Kidney glomerular epithelial cell (primary cell): ENCODE measurements around the gene PGAP3.
A peak's percentile ranks its signal among the peaks of the same experiment; 100 is the strongest.

ENCODE experiments used
- DNase-seq: peaks from one replicate; lab custom pipeline; 2025; lab: John Stamatoyannopoulos, UW

PGAP3 gene

DNA sequence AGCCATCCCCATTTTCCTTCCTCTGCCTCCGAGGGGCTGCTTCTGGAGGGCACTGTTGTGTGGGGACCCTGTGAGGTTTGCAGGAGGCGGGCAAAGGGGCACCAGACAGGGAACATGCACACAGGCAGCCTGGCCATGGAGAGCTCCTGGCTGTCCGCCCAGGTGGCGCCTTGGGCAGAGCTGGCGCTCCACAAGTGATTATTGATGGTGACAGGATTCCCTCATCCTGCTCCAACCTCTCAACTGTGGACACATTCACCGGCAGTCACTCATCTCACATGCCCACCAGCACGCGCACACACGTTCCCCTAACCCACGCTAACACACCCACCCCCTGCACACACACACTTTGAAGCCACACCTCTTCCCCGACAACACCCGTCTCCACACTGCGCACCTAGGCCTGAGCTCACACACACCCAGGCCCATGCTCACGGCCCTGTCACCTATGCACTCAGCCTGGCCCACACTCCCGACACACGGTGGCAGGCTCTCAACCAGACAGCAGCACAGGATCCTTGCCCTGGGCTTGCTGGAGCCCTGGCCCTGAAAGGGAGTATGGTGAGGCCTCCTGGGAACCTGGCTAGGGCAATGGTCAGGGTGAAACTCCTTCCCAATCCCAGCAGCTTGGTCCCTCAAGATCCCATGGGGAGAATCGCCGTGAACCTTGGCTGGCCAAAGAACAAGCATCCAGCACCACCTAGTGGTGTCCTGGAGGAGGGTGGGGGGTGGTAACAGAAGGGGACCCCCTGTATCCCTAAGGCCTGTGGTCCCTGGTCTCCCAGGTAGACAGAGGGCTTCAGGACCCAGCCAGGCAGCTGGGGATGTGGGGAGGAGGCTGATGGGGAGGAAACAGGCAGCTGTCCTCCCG is 16.0 kb downstream of the PGAP3 start:
- DNase-seq, result peak; percentile 17

DNA sequence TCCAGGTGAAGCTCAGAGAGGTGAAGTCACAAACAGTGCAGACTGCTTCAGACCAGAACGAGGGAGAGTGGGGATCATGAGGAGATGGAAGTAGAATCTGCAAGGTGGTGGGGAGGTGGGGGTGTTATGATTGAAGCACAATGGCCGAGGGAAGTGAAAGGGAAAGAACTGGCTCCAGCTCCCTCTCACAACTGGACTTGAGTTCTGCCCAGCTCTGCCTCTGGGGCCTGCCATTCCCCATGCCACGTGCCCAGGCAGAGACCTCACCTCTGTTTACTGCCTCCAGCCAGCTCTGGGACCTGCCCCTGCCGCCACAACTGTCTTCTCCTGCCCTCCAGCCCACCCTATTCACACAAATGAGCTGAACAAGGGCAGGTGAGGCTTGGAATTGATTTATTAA is 17.1 kb downstream of the PGAP3 start:
- no peak for DNase-seq

DNA sequence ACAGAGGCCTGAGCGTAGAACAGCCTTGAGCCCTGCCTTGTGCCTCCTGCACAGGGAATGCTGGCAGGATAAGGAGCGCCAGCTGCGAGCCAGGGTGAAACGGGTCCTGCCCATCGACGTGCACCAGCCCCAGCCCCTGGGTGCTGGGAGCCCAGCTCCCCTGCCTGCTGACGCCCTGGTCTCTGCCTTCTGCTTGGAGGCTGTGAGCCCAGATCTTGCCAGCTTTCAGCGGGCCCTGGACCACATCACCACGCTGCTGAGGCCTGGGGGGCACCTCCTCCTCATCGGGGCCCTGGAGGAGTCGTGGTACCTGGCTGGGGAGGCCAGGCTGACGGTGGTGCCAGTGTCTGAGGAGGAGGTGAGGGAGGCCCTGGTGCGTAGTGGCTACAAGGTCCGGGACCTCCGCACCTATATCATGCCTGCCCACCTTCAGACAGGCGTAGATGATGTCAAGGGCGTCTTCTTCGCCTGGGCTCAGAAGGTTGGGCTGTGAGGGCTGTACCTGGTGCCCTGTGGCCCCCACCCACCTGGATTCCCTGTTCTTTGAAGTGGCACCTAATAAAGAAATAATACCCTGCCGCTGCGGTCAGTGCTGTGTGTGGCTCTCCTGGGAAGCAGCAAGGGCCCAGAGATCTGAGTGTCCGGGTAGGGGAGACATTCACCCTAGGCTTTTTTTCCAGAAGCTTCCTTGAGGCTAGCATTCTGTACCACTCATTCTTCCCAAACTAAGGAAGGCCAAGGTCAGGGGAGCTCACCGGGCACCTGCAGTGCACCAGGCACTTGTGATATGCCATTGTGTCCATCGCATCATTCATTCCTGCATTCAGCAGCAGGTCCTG is 17.7 kb downstream of the PGAP3 start:
- DNase-seq, result no peak

DNA sequence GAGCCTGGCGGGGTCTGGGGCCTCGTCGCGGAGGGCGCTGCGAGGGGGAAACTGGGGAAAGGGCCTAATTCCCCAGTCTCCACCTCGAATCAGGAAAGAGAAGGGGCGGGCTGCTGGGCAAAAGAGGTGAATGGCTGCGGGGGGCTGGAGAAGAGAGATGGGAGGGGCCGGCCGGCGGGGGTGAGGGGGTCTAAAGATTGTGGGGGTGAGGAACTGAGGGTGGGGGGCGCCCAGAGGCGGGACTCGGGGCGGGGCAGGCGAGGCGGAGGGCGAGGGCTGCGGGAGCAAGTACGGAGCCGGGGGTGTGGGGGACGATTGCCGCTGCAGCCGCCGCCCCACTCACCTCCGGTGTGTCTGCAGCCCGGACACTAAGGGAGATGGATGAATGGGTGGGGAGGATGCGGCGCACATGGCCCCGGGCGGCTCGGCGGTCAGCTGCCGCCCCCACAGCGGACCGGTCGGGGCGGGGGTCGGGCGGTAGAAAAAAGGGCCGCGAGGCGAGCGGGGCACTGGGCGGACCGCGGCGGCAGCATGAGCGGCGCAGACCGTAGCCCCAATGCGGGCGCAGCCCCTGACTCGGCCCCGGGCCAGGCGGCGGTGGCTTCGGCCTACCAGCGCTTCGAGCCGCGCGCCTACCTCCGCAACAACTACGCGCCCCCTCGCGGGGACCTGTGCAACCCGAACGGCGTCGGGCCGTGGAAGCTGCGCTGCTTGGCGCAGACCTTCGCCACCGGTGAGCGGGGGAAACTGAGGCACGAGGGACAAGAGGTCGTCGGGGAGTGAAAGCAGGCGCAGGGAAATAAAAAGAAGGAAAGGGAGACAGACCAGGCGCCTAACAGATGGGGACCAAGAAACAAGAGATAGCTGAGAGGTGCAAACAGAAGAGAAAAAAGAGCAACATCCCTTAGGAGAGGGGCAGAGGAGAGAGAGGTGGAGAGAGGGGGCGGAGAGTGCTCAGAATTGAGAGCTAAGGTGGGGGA is 19.6 kb downstream of the PGAP3 start, which contains the start of gene PNMT:
TSS of gene PNMT (plus strand) at position 509 of the 980 bp plus-strand sequence. CDS start at position 532, 23 bp downstream.
- no peak for DNase-seq

DNA sequence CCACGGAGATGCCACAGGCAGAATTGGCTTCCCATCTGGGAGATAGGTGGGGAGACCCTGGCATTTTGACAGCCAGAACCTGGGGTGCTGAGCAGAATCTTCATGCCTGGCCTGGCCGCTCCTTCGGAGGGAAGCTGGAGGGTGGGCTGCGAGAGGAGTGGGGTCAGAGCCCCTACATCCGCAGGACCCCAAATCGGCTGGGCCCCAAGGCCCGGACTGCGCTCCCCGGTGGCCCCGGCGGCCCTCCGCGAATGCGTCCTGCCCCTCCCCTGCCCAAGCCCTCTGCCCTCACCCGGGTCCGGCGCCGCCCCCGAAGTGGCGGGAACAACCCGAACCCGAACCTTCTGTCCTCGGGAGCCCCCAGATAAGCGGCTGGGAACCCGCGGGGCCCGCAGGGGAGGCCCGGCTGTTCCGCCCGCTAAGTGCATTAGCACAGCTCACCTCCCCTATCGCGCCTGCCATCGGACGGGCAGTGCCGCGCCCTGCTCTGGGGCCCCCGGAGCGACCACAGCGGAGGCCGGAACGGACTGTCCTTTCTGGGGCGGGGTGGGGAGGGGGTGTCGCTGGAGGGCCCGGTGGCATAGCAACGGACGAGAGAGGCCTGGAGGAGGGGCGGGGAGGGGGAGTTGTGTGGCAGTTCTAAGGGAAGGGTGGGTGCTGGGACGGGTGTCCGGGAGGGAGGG is 20.5 kb downstream of the PGAP3 start:
- DNase-seq, result no peak

DNA sequence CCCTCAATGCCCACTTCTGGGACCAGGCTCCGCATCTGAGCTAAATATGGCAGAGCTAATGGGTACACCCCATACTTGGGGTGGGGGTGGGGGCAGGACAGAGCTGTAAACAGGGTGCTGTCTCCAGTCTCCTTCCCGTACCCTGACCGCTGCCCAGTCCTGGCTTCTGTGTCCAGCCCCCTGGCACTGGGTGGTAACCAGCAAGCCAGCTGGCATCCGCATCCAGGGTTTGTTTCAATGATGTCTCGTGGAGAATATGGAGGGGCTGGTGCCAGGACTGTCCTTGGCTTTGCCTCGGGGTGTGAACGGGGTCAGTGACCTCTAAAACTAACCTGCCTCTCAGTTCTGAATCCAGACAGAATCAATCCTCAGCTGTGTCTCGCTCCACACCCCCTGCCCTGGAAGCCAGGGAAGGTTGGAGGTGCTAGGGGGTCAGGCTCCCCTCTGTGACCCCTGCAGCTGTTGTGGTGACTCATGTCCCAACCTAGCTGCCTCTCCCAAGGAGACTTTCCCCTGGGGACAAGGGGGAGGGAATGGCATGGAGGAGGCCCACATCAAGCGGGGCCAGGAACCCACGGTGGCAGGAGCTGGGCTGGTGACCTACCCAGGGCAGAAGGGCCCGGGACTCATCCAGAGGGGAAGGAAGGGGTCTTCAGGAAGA is 21.1 kb downstream of the PGAP3 start:
- no peak for DNase-seq

DNA sequence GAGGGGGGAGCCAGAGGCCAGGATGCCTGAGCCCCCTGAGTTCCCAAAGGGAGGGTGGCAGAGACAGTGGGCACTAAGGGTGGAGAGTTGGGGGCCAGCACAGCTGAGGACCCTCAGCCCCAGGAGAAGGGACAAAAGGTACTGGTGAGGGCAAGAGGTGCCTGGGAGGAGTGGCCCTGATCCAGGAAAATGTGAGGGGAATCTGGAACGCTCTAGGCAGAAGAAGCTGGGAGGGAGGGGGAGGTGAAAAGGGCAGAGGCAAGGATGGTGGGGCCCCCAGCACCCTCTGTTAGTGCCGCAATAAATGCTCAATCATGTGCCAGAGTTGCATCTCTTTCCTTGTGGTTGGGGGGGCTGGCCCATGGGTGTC is 21.6 kb downstream of the PGAP3 start:
- DNase-seq, result no peak

DNA sequence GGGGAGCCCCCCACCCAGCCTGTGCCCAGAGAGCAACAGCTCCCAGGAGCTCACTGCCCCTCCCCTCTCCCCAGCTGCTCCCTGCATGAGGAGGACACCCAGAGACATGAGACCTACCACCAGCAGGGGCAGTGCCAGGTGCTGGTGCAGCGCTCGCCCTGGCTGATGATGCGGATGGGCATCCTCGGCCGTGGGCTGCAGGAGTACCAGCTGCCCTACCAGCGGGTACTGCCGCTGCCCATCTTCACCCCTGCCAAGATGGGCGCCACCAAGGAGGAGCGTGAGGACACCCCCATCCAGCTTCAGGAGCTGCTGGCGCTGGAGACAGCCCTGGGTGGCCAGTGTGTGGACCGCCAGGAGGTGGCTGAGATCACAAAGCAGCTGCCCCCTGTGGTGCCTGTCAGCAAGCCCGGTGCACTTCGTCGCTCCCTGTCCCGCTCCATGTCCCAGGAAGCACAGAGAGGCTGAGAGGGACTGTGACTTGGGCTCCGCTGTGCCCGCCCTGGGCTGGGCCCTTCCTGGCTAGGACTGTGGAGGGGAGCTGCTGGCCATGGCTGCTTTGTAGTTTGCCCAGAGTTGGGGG is 22.1 kb downstream of the PGAP3 start:
- DNase-seq, result no peak

DNA sequence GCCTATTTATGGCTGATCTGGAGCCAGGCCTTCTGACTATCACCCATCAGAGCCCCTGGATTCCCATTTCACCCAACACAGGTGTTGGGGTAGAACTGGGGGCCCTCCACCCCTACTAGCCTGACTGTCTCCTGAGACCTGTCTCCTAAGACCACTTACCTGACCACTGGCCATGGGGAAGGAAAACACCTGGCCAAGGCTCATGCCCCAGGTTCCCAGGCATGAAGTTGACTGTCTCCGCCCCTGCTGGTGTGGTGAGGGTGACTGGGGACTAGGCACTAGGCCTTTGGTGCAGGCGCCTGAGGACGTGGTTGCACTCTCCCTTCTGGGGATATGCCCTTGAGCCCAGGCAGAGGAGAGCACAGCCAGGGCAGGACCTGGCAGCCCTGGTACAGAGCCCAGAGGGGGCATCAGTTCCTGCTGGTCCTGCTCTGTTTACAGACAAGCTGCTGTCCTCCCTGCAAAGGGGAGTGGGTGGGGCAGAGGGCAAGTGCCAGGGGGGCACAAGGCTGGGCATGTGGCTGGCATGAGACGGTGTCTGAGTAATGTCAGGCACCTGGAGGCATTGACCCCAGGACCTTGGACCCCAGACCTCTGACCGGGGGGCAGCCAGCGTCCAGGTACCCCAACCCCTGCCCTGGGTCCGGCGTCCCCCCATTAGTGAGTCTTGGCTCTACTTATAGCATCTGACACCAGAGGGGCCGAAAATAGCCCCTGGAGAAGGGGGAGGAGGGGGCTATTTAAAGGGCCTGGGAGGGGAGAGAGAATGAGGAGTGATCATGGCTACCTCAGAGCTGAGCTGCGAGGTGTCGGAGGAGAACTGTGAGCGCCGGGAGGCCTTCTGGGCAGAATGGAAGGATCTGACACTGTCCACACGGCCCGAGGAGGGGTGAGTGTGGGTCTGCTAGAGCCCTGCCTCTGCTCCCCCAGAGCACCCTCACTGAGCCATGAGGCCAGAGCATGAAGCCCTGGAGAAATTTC is 23.0 kb downstream of the PGAP3 start, which contains the start of gene TCAP:
TSS of gene TCAP (plus strand) at position 769 of the 981 bp plus-strand sequence. CDS start at position 780, 11 bp downstream.
- no peak for DNase-seq

DNA sequence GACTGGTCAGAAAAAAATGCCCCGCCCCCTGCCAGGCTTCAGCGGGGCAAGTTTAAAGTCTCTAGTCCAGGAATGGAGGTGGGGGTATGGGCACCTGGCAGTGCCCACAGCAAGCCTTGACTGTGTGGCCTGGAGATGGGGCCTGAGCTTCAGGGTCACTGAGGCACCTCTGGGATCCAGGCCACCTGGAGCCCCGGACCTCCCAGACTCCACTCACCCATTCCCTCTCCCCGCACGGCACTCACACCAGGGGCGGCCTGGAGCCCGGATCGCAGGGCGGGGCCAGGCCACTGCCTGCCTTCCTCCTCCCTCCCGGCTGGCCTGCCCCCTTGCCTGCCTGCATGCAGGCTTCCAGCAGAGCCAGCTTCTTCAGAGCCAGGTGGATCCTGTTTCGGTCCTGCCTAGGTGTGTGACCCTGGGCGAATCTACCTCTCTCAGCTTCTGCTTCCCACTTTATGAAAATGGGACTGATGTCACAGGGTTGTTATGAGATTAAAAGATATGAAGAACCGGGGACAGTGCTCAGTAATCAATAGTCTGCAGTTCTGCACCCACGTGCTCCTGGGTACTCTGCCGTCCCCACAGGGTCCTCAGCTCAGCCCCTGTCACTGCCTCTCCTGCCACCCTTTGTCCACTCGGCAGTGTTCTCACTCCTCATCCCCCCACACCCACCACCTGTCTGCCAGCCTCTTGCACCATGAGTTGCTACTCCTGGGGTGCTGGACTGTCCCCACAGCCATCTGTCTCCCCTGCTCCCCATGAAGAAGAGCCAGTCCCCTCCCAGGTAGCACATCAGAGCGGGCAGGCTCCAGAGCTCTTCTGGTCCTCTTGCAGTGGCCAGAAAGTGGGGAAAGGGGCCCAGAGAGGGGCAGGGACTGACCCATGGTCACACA is 23.9 kb downstream of the PGAP3 start:
- DNase-seq, result no peak

DNA sequence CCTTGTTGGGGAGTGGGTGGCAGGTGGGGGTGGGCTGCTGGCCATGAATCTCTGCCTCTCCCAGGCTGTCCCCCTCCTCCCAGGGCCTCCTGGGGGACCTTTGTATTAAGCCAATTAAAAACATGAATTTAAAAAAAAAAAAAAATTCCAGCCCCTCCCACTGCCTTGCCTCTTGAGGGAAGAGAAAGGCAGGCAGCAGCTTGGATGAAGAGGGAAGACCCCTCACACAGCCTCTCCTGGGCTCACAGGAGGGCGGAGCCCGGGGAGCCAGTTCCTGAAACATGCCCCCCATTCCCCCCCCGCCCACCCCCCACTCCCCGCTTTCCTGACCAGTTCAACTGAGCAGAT is 24.5 kb downstream of the PGAP3 start:
- no peak for DNase-seq

DNA sequence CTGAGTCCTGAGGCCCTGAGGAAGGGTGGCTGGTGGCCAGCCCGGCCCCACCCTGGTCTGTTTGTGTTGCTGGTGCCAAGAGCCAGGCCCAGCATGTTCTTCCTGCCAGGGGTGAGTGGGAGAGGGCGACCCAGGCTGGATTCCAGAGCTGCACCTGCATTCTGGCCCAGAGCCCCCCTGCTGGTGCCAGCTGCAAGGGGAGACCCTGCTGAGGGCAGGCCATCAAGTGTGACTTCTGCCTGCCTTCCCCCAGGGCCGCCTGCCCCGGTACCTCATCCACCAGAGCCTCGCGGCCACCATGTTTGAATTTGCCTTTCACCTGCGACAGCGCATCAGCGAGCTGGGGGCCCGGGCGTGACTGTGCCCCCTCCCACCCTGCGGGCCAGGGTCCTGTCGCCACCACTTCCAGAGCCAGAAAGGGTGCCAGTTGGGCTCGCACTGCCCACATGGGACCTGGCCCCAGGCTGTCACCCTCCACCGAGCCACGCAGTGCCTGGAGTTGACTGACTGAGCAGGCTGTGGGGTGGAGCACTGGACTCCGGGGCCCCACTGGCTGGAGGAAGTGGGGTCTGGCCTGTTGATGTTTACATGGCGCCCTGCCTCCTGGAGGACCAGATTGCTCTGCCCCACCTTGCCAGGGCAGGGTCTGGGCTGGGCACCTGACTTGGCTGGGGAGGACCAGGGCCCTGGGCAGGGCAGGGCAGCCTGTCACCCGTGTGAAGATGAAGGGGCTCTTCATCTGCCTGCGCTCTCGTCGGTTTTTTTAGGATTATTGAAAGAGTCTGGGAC is 25.1 kb downstream of the PGAP3 start:
- no peak for DNase-seq

DNA sequence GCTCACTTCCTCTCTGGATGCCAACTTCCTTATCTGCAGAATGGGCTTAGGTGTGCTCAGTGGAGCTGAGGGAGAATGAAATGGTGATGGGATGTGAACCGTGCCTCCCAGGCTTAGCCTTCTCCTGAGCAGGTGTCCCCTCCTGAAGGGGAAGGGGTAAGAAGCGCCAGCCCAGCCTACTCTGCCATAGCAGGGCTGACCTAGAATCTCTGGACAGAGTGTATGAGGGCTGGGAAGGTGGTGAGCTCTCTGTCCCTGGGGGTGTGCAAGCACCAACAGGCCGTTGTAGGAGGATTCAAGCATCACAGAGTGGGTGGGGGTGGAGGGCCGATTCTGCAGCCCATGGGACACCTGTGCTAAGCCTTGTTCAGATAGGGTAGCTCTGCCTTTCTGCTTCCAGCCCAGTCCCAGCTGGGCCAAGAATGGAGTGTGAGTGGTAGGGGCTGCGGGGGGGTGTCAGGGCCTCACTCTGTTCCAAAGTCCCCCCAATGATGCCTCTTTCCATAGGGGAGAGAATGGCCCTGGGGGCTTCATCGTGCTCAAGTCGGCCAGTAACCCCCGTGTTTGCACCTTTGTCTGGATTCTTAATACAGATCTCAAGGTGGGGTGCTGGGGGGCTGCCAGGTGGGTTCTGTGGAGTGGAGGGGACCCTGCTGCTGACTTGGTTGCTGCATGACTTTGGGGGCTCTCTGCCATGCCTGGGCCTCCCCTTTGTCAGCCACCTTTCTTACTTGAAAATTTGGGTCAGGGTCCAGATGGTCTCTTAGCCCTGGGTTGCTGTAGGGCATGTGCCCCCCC is 25.9 kb downstream of the PGAP3 start:
- DNase-seq, result no peak

DNA sequence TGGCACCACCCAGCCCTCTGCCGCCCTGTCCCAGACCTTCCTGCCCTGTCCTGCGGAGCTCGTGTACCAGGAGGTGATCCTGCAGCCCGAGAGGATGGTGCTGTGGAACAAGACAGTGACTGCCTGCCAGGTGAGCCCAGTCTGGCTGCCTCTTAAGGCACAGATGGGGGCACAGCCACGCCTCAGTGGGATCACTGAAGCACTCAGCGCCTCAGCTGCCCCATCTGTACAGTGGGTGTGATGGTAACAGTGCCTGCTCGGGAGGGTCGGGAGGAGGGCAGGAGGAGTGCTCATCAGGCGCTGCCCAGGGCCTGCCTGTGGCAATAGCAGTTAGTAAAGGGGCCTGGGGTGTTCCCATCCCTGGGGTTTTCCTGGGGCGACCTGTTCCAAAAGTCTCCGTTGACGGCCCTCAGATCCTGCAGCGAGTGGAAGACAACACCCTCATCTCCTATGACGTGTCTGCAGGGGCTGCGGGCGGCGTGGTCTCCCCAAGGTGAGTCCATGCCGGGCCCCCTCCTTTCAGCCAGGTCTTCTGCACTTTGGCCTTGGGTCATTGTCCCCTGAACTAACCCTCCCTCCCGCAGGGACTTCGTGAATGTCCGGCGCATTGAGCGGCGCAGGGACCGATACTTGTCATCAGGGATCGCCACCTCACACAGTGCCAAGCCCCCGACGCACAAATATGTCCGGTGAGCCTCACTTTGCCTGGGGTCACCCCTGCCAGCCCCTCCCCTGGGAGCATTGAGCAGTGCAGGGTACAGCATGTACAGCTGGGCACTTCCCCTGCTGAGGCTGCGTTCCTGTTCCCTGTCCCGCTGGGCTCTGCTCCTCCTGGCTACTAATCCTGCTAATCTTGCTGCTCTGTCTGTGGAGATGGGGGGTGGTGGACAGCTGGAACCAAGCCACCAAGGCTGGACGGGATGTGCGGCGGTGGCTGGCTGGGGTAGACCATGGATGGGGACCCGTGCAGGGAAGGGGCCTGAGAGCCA is 27.2 kb downstream of the PGAP3 start:
- DNase-seq, result no peak

DNA sequence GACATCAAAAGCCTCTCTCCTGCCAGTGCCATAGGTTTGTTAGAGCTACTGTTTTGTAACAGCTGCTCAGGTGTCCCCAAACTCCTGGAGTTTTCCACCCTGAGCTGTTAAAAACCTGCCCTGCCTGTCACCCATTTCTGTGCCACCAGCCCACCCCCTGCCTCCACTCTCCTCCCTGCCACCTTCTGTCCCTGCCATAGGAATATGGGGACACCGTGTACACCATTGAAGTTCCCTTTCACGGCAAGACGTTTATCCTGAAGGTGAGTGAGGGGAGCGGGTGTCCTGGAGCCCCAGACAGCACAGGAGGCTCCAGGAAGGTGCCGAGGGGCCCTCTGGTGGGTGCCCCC is 27.9 kb downstream of the PGAP3 start:
- no peak for DNase-seq
